SJSA1 (cell line): ENCODE results near the gene HCFC1. TPM values are rescaled to one million over a fixed set of nuclear protein-coding genes. Genes with fewer than 3 reads are reported as not detected.

ENCODE experiments used
- DNase-seq, 2 experiments: peaks; one replicate each; pipeline ENCODE4 v3.0.0-alpha.2; 2015 to 2020; ENCODE audit warnings: low spot score in 2 of 2, low read depth in 1 of 2
- H3K27ac ChIP-seq: fragments of 250-450 bp; sonication (Bioruptor Pico); 2 replicates; pipeline ENCODE4 v1.5.1; 2020; ENCODE audit warnings: mild to moderate bottlenecking, moderate library complexity
- H3K27me3 ChIP-seq: fragments of 250-450 bp; sonication (Bioruptor Pico); replicated peaks from 2 replicates; pipeline ENCODE4 v1.5.1; 2020; ENCODE audit warnings: mild to moderate bottlenecking, moderate library complexity
- H3K36me3 ChIP-seq: fragments of 250-450 bp; sonication (Bioruptor Pico); 2 replicates; pipeline ENCODE4 v1.5.1; 2020; ENCODE audit warnings: mild to moderate bottlenecking
- H3K4me1 ChIP-seq: fragments of 250-450 bp; sonication (Bioruptor Pico); replicated peaks from 2 replicates; pipeline ENCODE4 v1.6.1; 2021; ENCODE audit warnings: mild to moderate bottlenecking
- H3K4me3 ChIP-seq: fragments of 250-450 bp; sonication (Bioruptor Pico); 2 replicates; pipeline ENCODE4 v1.5.1; 2020; ENCODE audit warnings: mild to moderate bottlenecking
- H3K9me3 ChIP-seq: fragments of 250-450 bp; sonication (Bioruptor Pico); replicated peaks from 2 replicates; pipeline ENCODE4 v1.5.1; 2020; ENCODE audit warnings: mild to moderate bottlenecking
- total RNA-seq: library from RNA; depleted of rRNA; stranded (reverse); fragments of >200 nt; shearing (Covaris generic); gene quantifications from 2 replicates; pipeline ENCODE4 v1.2.3, GENCODE V29; 2014; rRNA removed

Gene HCFC1
- total RNA-seq, 1 experiment from 2014 or later = 42.8 TPM

- Histone ChIP-seq H3K4me3 (no peak overlapping the region), H3K4me1 (peaks cover 4% of the 10 kb centered on the region; the same call in 1 of the 2 replicates), H3K9me3 (no peaks in the 10 kb centered on the region), H3K27me3 (no peaks in the 10 kb centered on the region), H3K36me3 (no peaks in the 10 kb centered on the region), H3K27ac (no peak overlapping the region)
- DNase-seq = no peak
Observed at GRCh38 chrX:153903238-153903980, 68.2 kb downstream of the HCFC1 start.

- peaks cover 4% of the 10 kb centered on the region; the same call in 1 of the 2 replicates for H3K4me1 ChIP-seq
- H3K27ac ChIP-seq = no peak overlapping the region
- no peak overlapping the region for H3K4me3 ChIP-seq
- H3K36me3 ChIP-seq = no peaks in the 10 kb centered on the region
- DNase-seq = no peak
- no peaks in the 10 kb centered on the region for H3K27me3 ChIP-seq
- H3K9me3 ChIP-seq = no peaks in the 10 kb centered on the region
Observed at GRCh38 chrX:153902385-153902784, 69.2 kb downstream of the HCFC1 start.

- Histone ChIP-seq H3K27me3 (no peaks in the 10 kb centered on the region), H3K27ac (no peak overlapping the region), H3K4me3 (no peak overlapping the region), H3K36me3 (no peaks in the 10 kb centered on the region), H3K9me3 (no peaks in the 10 kb centered on the region), H3K4me1 (peaks cover 4% of the 10 kb centered on the region; the same call in 1 of the 2 replicates)
- DNase-seq = no peak
Observed at GRCh38 chrX:153901753-153902140, 69.9 kb downstream of the HCFC1 start.

- Histone ChIP-seq H3K27me3 (no peaks in the 10 kb centered on the region), H3K27ac (no peak overlapping the region), H3K4me3 (no peak overlapping the region), H3K9me3 (no peaks in the 10 kb centered on the region), H3K4me1 (peaks cover 4% of the 10 kb centered on the region; the same call in 1 of the 2 replicates), H3K36me3 (no peaks in the 10 kb centered on the region)
- DNase-seq = peak; percentile 31 to 59
Observed at GRCh38 chrX:153900831-153901752, 70.5 kb downstream of the HCFC1 start.

- peaks cover 4% of the 10 kb centered on the region; the same call in 1 of the 2 replicates for H3K4me1 ChIP-seq
- no peaks in the 10 kb centered on the region for H3K36me3 ChIP-seq
- H3K27ac ChIP-seq = no peak overlapping the region
- no peak overlapping the region for H3K4me3 ChIP-seq
- H3K27me3 ChIP-seq = no peaks in the 10 kb centered on the region
- DNase-seq = no peak
- H3K9me3 ChIP-seq = no peaks in the 10 kb centered on the region
Observed at GRCh38 chrX:153897899-153898298, 73.7 kb downstream of the HCFC1 start.

Other genes with a start within 250 kb of the HCFC1 start
- gene BCAP31, start 247.4 kb downstream of the HCFC1 start, total RNA-seq = 188 and 249 TPM in 2 replicates
- 9.9 and 10.3 TPM in 2 replicates for gene ABCD1, start 247.0 kb downstream of the HCFC1 start, total RNA-seq
- 0.03 and 1.3 TPM in 2 replicates for gene PLXNB3, start 207.6 kb downstream of the HCFC1 start, total RNA-seq
- gene SRPK3, start 190.8 kb downstream of the HCFC1 start, total RNA-seq = not detected in 2 replicates
- gene IDH3G, start 177.4 kb downstream of the HCFC1 start, total RNA-seq = 51.0 and 80.1 TPM in 2 replicates
- 139 and 225 TPM in 2 replicates for gene SSR4, start 177.2 kb downstream of the HCFC1 start, total RNA-seq
- gene PDZD4, start 141.3 kb downstream of the HCFC1 start, total RNA-seq = 0.09 and 0.79 TPM in 2 replicates
- gene L1CAM, start 85.6 kb downstream of the HCFC1 start, total RNA-seq = 0.05 TPM in 1 of 2 replicates, not detected in the other
- not detected in 2 replicates for gene AVPR2, start 67.1 kb downstream of the HCFC1 start, total RNA-seq
- gene ARHGAP4, start 45.6 kb downstream of the HCFC1 start, total RNA-seq = 0.63 TPM in 1 of 2 replicates, not detected in the other
- 119 and 155 TPM in 2 replicates for gene NAA10, start 36.8 kb downstream of the HCFC1 start, total RNA-seq
- gene RENBP, start 27.2 kb downstream of the HCFC1 start, total RNA-seq = 0.11 TPM in 1 of 2 replicates, not detected in the other
- 1.1 TPM in 1 of 2 replicates, not detected in the other for gene TMEM187, start 936 bp upstream of the HCFC1 start, total RNA-seq
- gene IRAK1, start 48.1 kb upstream of the HCFC1 start, total RNA-seq = 70.7 and 81.3 TPM in 2 replicates
- 20.3 and 26.0 TPM in 2 replicates for gene MECP2, start 125.9 kb upstream of the HCFC1 start, total RNA-seq
- gene OPN1LW, start 172.4 kb upstream of the HCFC1 start, total RNA-seq = not detected in 2 replicates
- not detected in 2 replicates for gene OPN1MW, start 210.8 kb upstream of the HCFC1 start, total RNA-seq
- not detected in 2 replicates for gene OPN1MW2, start 247.9 kb upstream of the HCFC1 start, total RNA-seq